HG03066 (cell line): ENCODE results near the gene AGFG1.
"Not testable (repeated sequence)": the region's sequence is repeated elsewhere in the genome, so short reads cannot be mapped to it uniquely, and the experiment has no call there.

Source experiments
- ATAC-seq: cut with Tn5 transposase; IDR thresholded peaks from one replicate; pipeline ENCODE4 v1.9.1; 2021; ENCODE audit warnings: low read depth; ENCODE audit not compliant: unreplicated experiment

The AGFG1 gene

GRCh38 chr2:227527351-227527750 is 55.4 kb downstream of the AGFG1 start:
- ATAC-seq = no peak

GRCh38 chr2:227528803-227529202 is 56.8 kb downstream of the AGFG1 start:
- ATAC-seq = no peak

- ATAC-seq = no peak
Measured at GRCh38 chr2:227529871-227530270, 57.9 kb downstream of the AGFG1 start.

GRCh38 chr2:227534714-227535113 is 62.8 kb downstream of the AGFG1 start:
- ATAC-seq = peak; percentile 90

GRCh38 chr2:227536445-227536844 is 64.5 kb downstream of the AGFG1 start:
- no peak for ATAC-seq

- ATAC-seq = no peak
Measured at GRCh38 chr2:227539465-227539956, 67.6 kb downstream of the AGFG1 start.

- ATAC-seq = not testable (repeated sequence)
Measured at GRCh38 chr2:227540352-227540751, 68.4 kb downstream of the AGFG1 start.

GRCh38 chr2:227545990-227546389 is 74.0 kb downstream of the AGFG1 start:
- ATAC-seq = no peak

GRCh38 chr2:227551836-227552235 is 79.9 kb downstream of the AGFG1 start:
- ATAC-seq = no peak

- no peak for ATAC-seq
Measured at GRCh38 chr2:227562581-227562980, 90.6 kb downstream of the AGFG1 start.

GRCh38 chr2:227565080-227565479 is 93.1 kb downstream of the AGFG1 start:
- ATAC-seq = no peak

- no peak for ATAC-seq
Measured at GRCh38 chr2:227566012-227566411, 94.1 kb downstream of the AGFG1 start.

- no peak for ATAC-seq
Measured at GRCh38 chr2:227568852-227569169, 96.9 kb downstream of the AGFG1 start.

GRCh38 chr2:227570615-227571014 is 98.7 kb downstream of the AGFG1 start:
- ATAC-seq = no peak

GRCh38 chr2:227576110-227576509 is 104.2 kb downstream of the AGFG1 start:
- no peak for ATAC-seq

GRCh38 chr2:227576812-227577211 is 104.9 kb downstream of the AGFG1 start:
- no peak for ATAC-seq

- ATAC-seq = no peak
Measured at GRCh38 chr2:227577555-227577954, 105.6 kb downstream of the AGFG1 start.

- ATAC-seq = no peak
Measured at GRCh38 chr2:227578642-227579041, 106.7 kb downstream of the AGFG1 start.

GRCh38 chr2:227579791-227580190 is 107.8 kb downstream of the AGFG1 start:
- ATAC-seq = no peak

GRCh38 chr2:227582369-227582768 is 110.4 kb downstream of the AGFG1 start:
- ATAC-seq = no peak

GRCh38 chr2:227592694-227593387 is 120.9 kb downstream of the AGFG1 start:
- ATAC-seq = no peak

GRCh38 chr2:227595797-227596196 is 123.8 kb downstream of the AGFG1 start:
- no peak for ATAC-seq

- no peak for ATAC-seq
Measured at GRCh38 chr2:227597036-227597435, 125.1 kb downstream of the AGFG1 start.
